ENCODE measurements around the gene FASTK.

The FASTK gene

GRCh38 chr7:151064993-151065392, 15.6 kb downstream of the FASTK start:
- DNase-seq: no peak

- no peak for DNase-seq
Measured at GRCh38 chr7:151064454-151064853, 16.2 kb downstream of the FASTK start.

- DNase-seq: no peak
Measured at GRCh38 chr7:151063212-151063561, 17.4 kb downstream of the FASTK start.

- DNase-seq: no peak
Measured at GRCh38 chr7:151062399-151063211, 18.0 kb downstream of the FASTK start.

- DNase-seq: no peak
Measured at GRCh38 chr7:151062111-151062398, 18.6 kb downstream of the FASTK start.

- DNase-seq: no peak
Measured at GRCh38 chr7:151061213-151062110, 19.1 kb downstream of the FASTK start.

GRCh38 chr7:151060416-151061212, 20.0 kb downstream of the FASTK start:
- no peak for DNase-seq

GRCh38 chr7:151060113-151060415, 20.5 kb downstream of the FASTK start:
- no peak for DNase-seq

- DNase-seq: peak; percentile 25
Measured at GRCh38 chr7:151059367-151060112, 21.1 kb downstream of the FASTK start, which contains the start of gene SLC4A2. Gene SLC4A2 (plus strand): TSS chr7:151059589. CDS start chr7:151061988, 2,399 bp downstream.

GRCh38 chr7:151058781-151059366, 21.7 kb downstream of the FASTK start:
- no peak for DNase-seq

- DNase-seq: peak; percentile 91
Measured at GRCh38 chr7:151057989-151058780, 22.4 kb downstream of the FASTK start.

- no peak for DNase-seq
Measured at GRCh38 chr7:151057506-151057988, 23.1 kb downstream of the FASTK start, which contains the start of gene CDK5. Gene CDK5 (minus strand): TSS chr7:151057897. CDS start chr7:151057848, 49 bp downstream.

GRCh38 chr7:151056666-151057505, 23.7 kb downstream of the FASTK start:
- no peak for DNase-seq

- DNase-seq: no peak
Measured at GRCh38 chr7:151056283-151056665, 24.3 kb downstream of the FASTK start.

- no peak for DNase-seq
Measured at GRCh38 chr7:151053751-151054150, 26.9 kb downstream of the FASTK start.

GRCh38 chr7:151053096-151053495, 27.5 kb downstream of the FASTK start:
- DNase-seq: no peak

- DNase-seq: no peak
Measured at GRCh38 chr7:151051108-151051507, 29.5 kb downstream of the FASTK start.

GRCh38 chr7:151048911-151049463, 31.6 kb downstream of the FASTK start:
- DNase-seq: no peak

- DNase-seq: no peak
Measured at GRCh38 chr7:151047976-151048815, 32.4 kb downstream of the FASTK start, which contains the start of gene ASIC3. Gene ASIC3 (plus strand): TSS chr7:151048531. CDS start chr7:151048886, 355 bp downstream.

Data from NCI-H510A treated with DMSO at 0.1 percent for 48 hours (cell line).